Stimulated activated CD4-positive, alpha-beta T cell treated with anti-CD3 and anti-CD28 coated beads, TNF-alpha, amount 100 ng/mL, for 4 hours (primary cell): ENCODE results near the gene GASK1B.

Source experiments
- DNase-seq, 3 experiments: peaks; one replicate each; pipeline ENCODE4 v3.0.0-alpha.2; 2020; ENCODE audit warnings: low read depth in 3 of 3

The GASK1B gene

GRCh38 chr4:158172261-158173258 is at the start of gene GASK1B:
TSS of gene GASK1B (minus strand) at chr4:158173025. CDS start at chr4:158171375, 1,650 bp downstream.
- no peak for DNase-seq

GRCh38 chr4:158219623-158220022 is 46.8 kb upstream of the GASK1B start:
- DNase-seq, result no peak

GRCh38 chr4:158217763-158218162 is 44.9 kb upstream of the GASK1B start:
- DNase-seq, result no peak

GRCh38 chr4:158214856-158215255 is 42.0 kb upstream of the GASK1B start:
- DNase-seq, result no peak

- DNase-seq, result no peak
Observed at GRCh38 chr4:158213466-158213865, 40.6 kb upstream of the GASK1B start.

GRCh38 chr4:158211222-158211621 is 38.4 kb upstream of the GASK1B start:
- DNase-seq, result no peak

GRCh38 chr4:158209825-158210807 is 37.3 kb upstream of the GASK1B start, which contains the start of gene TMEM144:
TSS of gene TMEM144 (plus strand) at chr4:158210486. CDS start at chr4:158212668, 2,182 bp downstream.
- peak; percentile 1 to 15 (median 2) for DNase-seq

- no peak for DNase-seq
Observed at GRCh38 chr4:158208963-158209640, 36.3 kb upstream of the GASK1B start.

GRCh38 chr4:158203929-158204328 is 31.1 kb upstream of the GASK1B start:
- no peak for DNase-seq

- no peak for DNase-seq
Observed at GRCh38 chr4:158203436-158203835, 30.6 kb upstream of the GASK1B start.

GRCh38 chr4:158202481-158202880 is 29.7 kb upstream of the GASK1B start:
- no peak for DNase-seq

- no peak for DNase-seq
Observed at GRCh38 chr4:158201876-158202275, 29.1 kb upstream of the GASK1B start.

- no peak for DNase-seq
Observed at GRCh38 chr4:158201322-158201721, 28.5 kb upstream of the GASK1B start.

- DNase-seq, result no peak
Observed at GRCh38 chr4:158200214-158200613, 27.4 kb upstream of the GASK1B start.

- DNase-seq, result no peak
Observed at GRCh38 chr4:158197194-158197776, 24.5 kb upstream of the GASK1B start.

GRCh38 chr4:158195297-158195696 is 22.5 kb upstream of the GASK1B start:
- DNase-seq, result no peak

- no peak for DNase-seq
Observed at GRCh38 chr4:158193171-158193749, 20.4 kb upstream of the GASK1B start.

GRCh38 chr4:158192439-158193158 is 19.8 kb upstream of the GASK1B start:
- no peak for DNase-seq

- no peak for DNase-seq
Observed at GRCh38 chr4:158190718-158191117, 17.9 kb upstream of the GASK1B start.

GRCh38 chr4:158189422-158189821 is 16.6 kb upstream of the GASK1B start:
- no peak for DNase-seq
